Uterus (tissue), 2 donors: ENCODE measurements around the gene PNKD.

Source experiments
- POLR2A ChIP-seq, 2 donors: fragments of 450-650 bp; IDR thresholded peaks; one replicate each; pipeline ENCODE4 v1.6.1; 2016; ENCODE audit warnings: antibody characterized with exemption in 2 of 2, mild to moderate bottlenecking in 1 of 2, moderate library complexity in 1 of 2
- TF ChIP-seq, protein P1 (sequence below), 4 experiments: fragments of 200-600 bp in 2 of 4; fragments of 450-650 bp in 2 of 4; sonication (generic) in 2 of 4; IDR thresholded peaks; one replicate each; pipeline ENCODE4 v1.5.1; 2016 to 2019; ENCODE audit warnings: antibody characterized with exemption in 4 of 4, mild to moderate bottlenecking in 2 of 4, moderate library complexity in 1 of 4

DNA sequence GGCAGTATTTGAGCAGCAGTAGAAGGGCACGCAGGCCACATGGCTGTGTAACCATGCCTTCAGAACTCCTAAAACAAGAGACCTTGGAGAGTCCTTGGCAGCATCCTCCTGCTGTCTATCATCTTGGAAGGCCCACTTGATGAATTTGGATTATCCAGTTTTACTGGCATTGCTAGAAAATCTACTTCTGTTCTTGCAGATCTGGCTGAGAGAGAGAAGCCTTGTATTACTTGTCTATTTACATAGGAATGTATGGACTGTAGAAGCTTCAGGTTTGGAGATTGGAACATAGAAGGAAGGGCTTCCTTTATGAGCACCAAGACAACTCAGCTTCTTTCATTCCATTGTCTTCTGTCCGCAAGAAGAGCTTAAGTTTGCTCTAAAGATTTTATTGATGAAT, 25.7 kb upstream of the PNKD start:
- TF ChIP-seq, protein P1, sequence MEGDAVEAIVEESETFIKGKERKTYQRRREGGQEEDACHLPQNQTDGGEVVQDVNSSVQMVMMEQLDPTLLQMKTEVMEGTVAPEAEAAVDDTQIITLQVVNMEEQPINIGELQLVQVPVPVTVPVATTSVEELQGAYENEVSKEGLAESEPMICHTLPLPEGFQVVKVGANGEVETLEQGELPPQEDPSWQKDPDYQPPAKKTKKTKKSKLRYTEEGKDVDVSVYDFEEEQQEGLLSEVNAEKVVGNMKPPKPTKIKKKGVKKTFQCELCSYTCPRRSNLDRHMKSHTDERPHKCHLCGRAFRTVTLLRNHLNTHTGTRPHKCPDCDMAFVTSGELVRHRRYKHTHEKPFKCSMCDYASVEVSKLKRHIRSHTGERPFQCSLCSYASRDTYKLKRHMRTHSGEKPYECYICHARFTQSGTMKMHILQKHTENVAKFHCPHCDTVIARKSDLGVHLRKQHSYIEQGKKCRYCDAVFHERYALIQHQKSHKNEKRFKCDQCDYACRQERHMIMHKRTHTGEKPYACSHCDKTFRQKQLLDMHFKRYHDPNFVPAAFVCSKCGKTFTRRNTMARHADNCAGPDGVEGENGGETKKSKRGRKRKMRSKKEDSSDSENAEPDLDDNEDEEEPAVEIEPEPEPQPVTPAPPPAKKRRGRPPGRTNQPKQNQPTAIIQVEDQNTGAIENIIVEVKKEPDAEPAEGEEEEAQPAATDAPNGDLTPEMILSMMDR (IDR thresholded peaks at IDR 0.05): no peak
- TF ChIP-seq POLR2A (IDR thresholded peaks at IDR 0.05): no peak
